ENCODE measurements around the gene IL1RAPL2. TPM values are rescaled to one million over a fixed set of nuclear protein-coding genes. Genes with fewer than 3 reads are reported as not detected.

The IL1RAPL2 gene
- total and polyA plus RNA-seq, 2 donors (not counting 1 experiment from before 2014, with no cell fraction given) = not detected

- no peak for TF ChIP-seq EZH2 (IDR thresholded peaks at IDR 0.05; ENCODE audit: borderline replicate concordance, insufficient read depth, low read depth, low read length, poor library complexity, severe bottlenecking)
- Histone ChIP-seq H3K4me3 (ENCODE audit: control extremely low read depth in 1 of 5, extremely low read depth in 1 of 5, insufficient read depth in 1 of 5, low read depth in 2 of 5, low read length in 4 of 5) (no peak overlapping the region), H3K27me3 (replicated peaks in 1 of 4; ENCODE audit: control extremely low read depth in 1 of 4, control insufficient read depth in 3 of 4, insufficient read depth in 4 of 4, low read length in 3 of 4) (no peaks in the 10 kb centered on the region), H3K9ac (ENCODE audit: low read length) (no peak overlapping the region), H3K9me3 (ENCODE audit: control extremely low read depth in 1 of 3, control insufficient read depth in 2 of 3, insufficient read depth in 1 of 3, low read length in 2 of 3) (no peaks in the 10 kb centered on the region), H3K27ac (ENCODE audit: low read length in 2 of 2) (no peak overlapping the region), H4K20me1 (ENCODE audit: control insufficient read depth, insufficient read depth, low read length, poor library complexity, severe bottlenecking) (no peaks in the 10 kb centered on the region), H3K36me3 (replicated peaks in 1 of 2; ENCODE audit: control extremely low read depth in 1 of 2, control insufficient read depth in 1 of 2, extremely low read depth in 1 of 2, insufficient read depth in 2 of 2, low read length in 1 of 2) (no peaks in the 10 kb centered on the region), H3K4me1 (ENCODE audit: control insufficient read depth in 2 of 2, insufficient read depth in 2 of 2, low read length in 2 of 2) (no peaks in the 10 kb centered on the region), H3K79me2 (ENCODE audit: control insufficient read depth, insufficient read depth, low read length) (no peaks in the 10 kb centered on the region), H2AFZ (ENCODE audit: insufficient read depth, low read depth, low read length, poor library complexity, severe bottlenecking) (no peak overlapping the region), H3K4me2 (replicated peaks; ENCODE audit: low read depth, low read length, poor library complexity, severe bottlenecking) (no peak overlapping the region)
- no peak for ATAC-seq (ENCODE audit: low read depth)
- Mint-ChIP-seq H3K4me1 (no peaks in the 10 kb centered on the region), H3K4me3 (no peak overlapping the region), H3K27ac (no peak overlapping the region), H3K9me3 (ENCODE audit: insufficient read depth) (no peaks in the 10 kb centered on the region), H3K27me3 (no peaks in the 10 kb centered on the region)
- CTCF ChIA-PET = no interaction called here
- POLR2A ChIA-PET = no interaction called here
- intact Hi-C loops (cut with micrococcal nuclease) = no loop called here
- no peak for DNase-seq
These were observed 783.5 kb downstream of the IL1RAPL2 start for GRCh38 chrX:105349476-105349875.

GRCh38 chrX:105375816-105376215, 809.8 kb downstream of the IL1RAPL2 start:
- Histone ChIP-seq H3K36me3 (replicated peaks in 1 of 2; ENCODE audit: control extremely low read depth in 1 of 2, control insufficient read depth in 1 of 2, extremely low read depth in 1 of 2, insufficient read depth in 2 of 2, low read length in 1 of 2) (no peaks in the 10 kb centered on the region), H4K20me1 (ENCODE audit: control insufficient read depth, insufficient read depth, low read length, poor library complexity, severe bottlenecking) (no peaks in the 10 kb centered on the region), H3K4me3 (ENCODE audit: control extremely low read depth in 1 of 5, extremely low read depth in 1 of 5, insufficient read depth in 1 of 5, low read depth in 2 of 5, low read length in 4 of 5) (no peak overlapping the region), H3K79me2 (ENCODE audit: control insufficient read depth, insufficient read depth, low read length) (no peaks in the 10 kb centered on the region), H3K9me3 (ENCODE audit: control extremely low read depth in 1 of 3, control insufficient read depth in 2 of 3, insufficient read depth in 1 of 3, low read length in 2 of 3) (no peaks in the 10 kb centered on the region), H3K27ac (ENCODE audit: low read length in 2 of 2) (no peak overlapping the region), H3K4me2 (replicated peaks; ENCODE audit: low read depth, low read length, poor library complexity, severe bottlenecking) (no peak overlapping the region), H3K9ac (ENCODE audit: low read length) (no peak overlapping the region), H2AFZ (ENCODE audit: insufficient read depth, low read depth, low read length, poor library complexity, severe bottlenecking) (no peak overlapping the region), H3K27me3 (replicated peaks in 1 of 4; ENCODE audit: control extremely low read depth in 1 of 4, control insufficient read depth in 3 of 4, insufficient read depth in 4 of 4, low read length in 3 of 4) (no peaks in the 10 kb centered on the region), H3K4me1 (ENCODE audit: control insufficient read depth in 2 of 2, insufficient read depth in 2 of 2, low read length in 2 of 2) (no peaks in the 10 kb centered on the region)
- DNase-seq (no peak), ATAC-seq (ENCODE audit: low read depth) (no peak)
- WGBS (ENCODE audit: insufficient coverage) = no CpG with 5 or more reads among the region's 2 CpGs
- H3K9me3 Mint-ChIP-seq (ENCODE audit: insufficient read depth) = peaks cover 2% of the 10 kb centered on the region
- H3K4me3 Mint-ChIP-seq = no peak overlapping the region
- no peak overlapping the region for H3K27ac Mint-ChIP-seq
- ChIA-PET POLR2A (no interaction called here), CTCF (no interaction called here)
- TF ChIP-seq EZH2 (IDR thresholded peaks at IDR 0.05; ENCODE audit: borderline replicate concordance, insufficient read depth, low read depth, low read length, poor library complexity, severe bottlenecking) (no peak), CTCF (IDR thresholded peaks at IDR 0.05) (no peak)
- no peaks in the 10 kb centered on the region for H3K4me1 Mint-ChIP-seq
- no peaks in the 10 kb centered on the region for H3K27me3 Mint-ChIP-seq
- intact Hi-C loops (cut with micrococcal nuclease) = no loop called here

All from B cell (primary cell).